OCI-LY7 (cell line): ENCODE measurements around the gene RAD54L.
"Not testable (repeated sequence)": the region's sequence is repeated elsewhere in the genome, so short reads cannot be mapped to it uniquely, and the experiment has no call there.

Experiments
- EZH2phosphoT487 ChIP-seq: fragments of 200-600 bp; sonication (generic); IDR thresholded peaks from 2 replicates; pipeline ENCODE4 v1.6.1; 2018; ENCODE audit warnings: low read depth, borderline replicate concordance, mild to moderate bottlenecking, mixed run types, antibody characterized with exemption, low read length, moderate library complexity, mixed read lengths
- TF ChIP-seq, protein P1 (sequence below): fragments of 200-600 bp; sonication (generic); conservative IDR thresholded peaks from 2 replicates; pipeline ENCODE4 v1.5.1; 2014; ENCODE audit warnings: mild to moderate bottlenecking, antibody characterized with exemption, low read length, moderate library complexity, mixed read lengths

DNA sequence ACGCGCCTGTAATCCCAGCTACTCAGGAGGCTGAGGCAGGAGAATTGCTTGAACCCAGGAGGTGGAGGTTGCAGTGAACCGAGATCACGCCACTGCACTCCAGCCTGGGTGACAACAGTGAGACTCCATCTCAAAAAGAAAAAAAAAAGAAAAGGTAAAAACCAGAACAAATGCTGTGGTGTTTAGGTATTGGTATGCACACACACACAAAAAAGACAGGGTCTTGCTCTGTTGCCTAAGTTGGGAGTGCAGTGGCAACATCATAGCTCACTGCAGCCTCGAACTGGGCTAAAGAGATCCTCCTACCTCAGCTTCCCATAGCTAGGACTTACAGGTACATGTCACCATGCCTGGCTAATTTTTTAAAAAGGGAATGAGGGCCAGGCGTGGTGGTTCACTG is 71.7 kb downstream of the RAD54L start:
- TF ChIP-seq, protein P1, sequence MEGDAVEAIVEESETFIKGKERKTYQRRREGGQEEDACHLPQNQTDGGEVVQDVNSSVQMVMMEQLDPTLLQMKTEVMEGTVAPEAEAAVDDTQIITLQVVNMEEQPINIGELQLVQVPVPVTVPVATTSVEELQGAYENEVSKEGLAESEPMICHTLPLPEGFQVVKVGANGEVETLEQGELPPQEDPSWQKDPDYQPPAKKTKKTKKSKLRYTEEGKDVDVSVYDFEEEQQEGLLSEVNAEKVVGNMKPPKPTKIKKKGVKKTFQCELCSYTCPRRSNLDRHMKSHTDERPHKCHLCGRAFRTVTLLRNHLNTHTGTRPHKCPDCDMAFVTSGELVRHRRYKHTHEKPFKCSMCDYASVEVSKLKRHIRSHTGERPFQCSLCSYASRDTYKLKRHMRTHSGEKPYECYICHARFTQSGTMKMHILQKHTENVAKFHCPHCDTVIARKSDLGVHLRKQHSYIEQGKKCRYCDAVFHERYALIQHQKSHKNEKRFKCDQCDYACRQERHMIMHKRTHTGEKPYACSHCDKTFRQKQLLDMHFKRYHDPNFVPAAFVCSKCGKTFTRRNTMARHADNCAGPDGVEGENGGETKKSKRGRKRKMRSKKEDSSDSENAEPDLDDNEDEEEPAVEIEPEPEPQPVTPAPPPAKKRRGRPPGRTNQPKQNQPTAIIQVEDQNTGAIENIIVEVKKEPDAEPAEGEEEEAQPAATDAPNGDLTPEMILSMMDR: not testable (repeated sequence)
- not testable (repeated sequence) for TF ChIP-seq EZH2phosphoT487
